ENCODE data around the gene NMRK1.

DNA sequence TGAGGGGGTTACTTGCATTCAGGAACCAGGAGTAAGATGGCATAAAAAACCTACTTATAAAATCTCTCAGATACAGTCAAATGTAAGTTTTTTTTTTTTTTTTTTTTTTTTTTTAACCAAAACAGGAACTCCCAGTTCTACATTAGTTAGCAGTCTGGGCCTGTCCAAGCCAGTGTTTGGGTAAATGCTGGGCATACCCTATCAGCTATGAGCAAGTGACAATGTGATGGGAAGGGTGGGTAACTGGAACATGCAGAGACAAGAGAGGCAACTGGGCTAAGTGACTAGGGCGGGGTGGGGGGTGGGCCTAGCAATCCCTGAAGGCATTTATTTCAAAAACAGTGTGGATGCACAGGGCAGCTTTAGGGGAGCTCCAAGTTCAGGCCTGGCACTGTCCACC lies 2.3 kb downstream of the NMRK1 start:
- TF ChIP-seq, protein P1, sequence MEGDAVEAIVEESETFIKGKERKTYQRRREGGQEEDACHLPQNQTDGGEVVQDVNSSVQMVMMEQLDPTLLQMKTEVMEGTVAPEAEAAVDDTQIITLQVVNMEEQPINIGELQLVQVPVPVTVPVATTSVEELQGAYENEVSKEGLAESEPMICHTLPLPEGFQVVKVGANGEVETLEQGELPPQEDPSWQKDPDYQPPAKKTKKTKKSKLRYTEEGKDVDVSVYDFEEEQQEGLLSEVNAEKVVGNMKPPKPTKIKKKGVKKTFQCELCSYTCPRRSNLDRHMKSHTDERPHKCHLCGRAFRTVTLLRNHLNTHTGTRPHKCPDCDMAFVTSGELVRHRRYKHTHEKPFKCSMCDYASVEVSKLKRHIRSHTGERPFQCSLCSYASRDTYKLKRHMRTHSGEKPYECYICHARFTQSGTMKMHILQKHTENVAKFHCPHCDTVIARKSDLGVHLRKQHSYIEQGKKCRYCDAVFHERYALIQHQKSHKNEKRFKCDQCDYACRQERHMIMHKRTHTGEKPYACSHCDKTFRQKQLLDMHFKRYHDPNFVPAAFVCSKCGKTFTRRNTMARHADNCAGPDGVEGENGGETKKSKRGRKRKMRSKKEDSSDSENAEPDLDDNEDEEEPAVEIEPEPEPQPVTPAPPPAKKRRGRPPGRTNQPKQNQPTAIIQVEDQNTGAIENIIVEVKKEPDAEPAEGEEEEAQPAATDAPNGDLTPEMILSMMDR (IDR thresholded peaks at IDR 0.05), result no peak
- no peak for TF ChIP-seq EP300 (IDR thresholded peaks at IDR 0.05)
